NCI-H2227 (cell line): ENCODE results near the gene INSIG1.

Experiments
- DNase-seq: peaks from one replicate; lab custom pipeline; 2025; ENCODE audit not compliant: unreplicated experiment; lab: John Stamatoyannopoulos, UW

INSIG1 gene

GRCh38 chr7:155348806-155349205, 51.1 kb downstream of the INSIG1 start:
- no peak for DNase-seq

- no peak for DNase-seq
Measured at GRCh38 chr7:155349601-155350331, 52.1 kb downstream of the INSIG1 start.

GRCh38 chr7:155351120-155351870, 53.6 kb downstream of the INSIG1 start:
- DNase-seq = no peak

- no peak for DNase-seq
Measured at GRCh38 chr7:155352076-155352752, 54.5 kb downstream of the INSIG1 start.

- DNase-seq = no peak
Measured at GRCh38 chr7:155352753-155353115, 55.1 kb downstream of the INSIG1 start.

GRCh38 chr7:155353256-155353897, 55.7 kb downstream of the INSIG1 start:
- DNase-seq = no peak

- DNase-seq = no peak
Measured at GRCh38 chr7:155354371-155355048, 56.8 kb downstream of the INSIG1 start.

- DNase-seq = no peak
Measured at GRCh38 chr7:155355176-155355575, 57.5 kb downstream of the INSIG1 start.

GRCh38 chr7:155355745-155356144, 58.1 kb downstream of the INSIG1 start:
- no peak for DNase-seq

- DNase-seq = no peak
Measured at GRCh38 chr7:155356323-155357105, 58.8 kb downstream of the INSIG1 start.

GRCh38 chr7:155357573-155358041, 59.9 kb downstream of the INSIG1 start:
- no peak for DNase-seq

GRCh38 chr7:155358066-155358947, 60.6 kb downstream of the INSIG1 start:
- DNase-seq = no peak

- DNase-seq = no peak
Measured at GRCh38 chr7:155358948-155359712, 61.5 kb downstream of the INSIG1 start.
